GM12874 (cell line): ENCODE measurements around the gene DSCAML1.

Experiments used
- TF ChIP-seq, protein P1 (sequence below): IDR thresholded peaks from 2 replicates; pipeline ENCODE4 v1.5.1; 2011; ENCODE audit warnings: low read depth, mild to moderate bottlenecking, control low read depth, low read length, moderate library complexity; ENCODE audit not compliant: insufficient read depth

The DSCAML1 gene

DNA sequence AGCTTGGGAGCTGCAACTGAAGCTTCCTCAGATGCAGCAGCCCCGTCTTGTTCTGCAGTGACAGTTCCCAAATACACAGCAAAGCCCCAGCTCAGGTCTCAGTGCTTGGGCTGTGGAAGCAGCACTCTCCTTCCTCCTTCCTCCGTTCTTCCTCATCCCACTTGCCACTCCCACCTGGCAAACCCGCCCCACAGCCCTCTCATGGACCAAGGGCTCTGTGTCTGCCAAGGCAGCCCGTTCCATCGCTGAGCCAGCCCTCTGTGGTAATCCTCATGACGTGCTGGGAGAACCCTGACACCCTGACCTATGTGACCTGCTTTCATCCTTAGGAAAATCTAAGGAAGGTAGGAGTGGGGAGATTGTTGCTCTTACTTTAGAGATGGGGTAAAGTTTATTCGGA lies 157.0 kb downstream of the DSCAML1 start:
- TF ChIP-seq, protein P1, sequence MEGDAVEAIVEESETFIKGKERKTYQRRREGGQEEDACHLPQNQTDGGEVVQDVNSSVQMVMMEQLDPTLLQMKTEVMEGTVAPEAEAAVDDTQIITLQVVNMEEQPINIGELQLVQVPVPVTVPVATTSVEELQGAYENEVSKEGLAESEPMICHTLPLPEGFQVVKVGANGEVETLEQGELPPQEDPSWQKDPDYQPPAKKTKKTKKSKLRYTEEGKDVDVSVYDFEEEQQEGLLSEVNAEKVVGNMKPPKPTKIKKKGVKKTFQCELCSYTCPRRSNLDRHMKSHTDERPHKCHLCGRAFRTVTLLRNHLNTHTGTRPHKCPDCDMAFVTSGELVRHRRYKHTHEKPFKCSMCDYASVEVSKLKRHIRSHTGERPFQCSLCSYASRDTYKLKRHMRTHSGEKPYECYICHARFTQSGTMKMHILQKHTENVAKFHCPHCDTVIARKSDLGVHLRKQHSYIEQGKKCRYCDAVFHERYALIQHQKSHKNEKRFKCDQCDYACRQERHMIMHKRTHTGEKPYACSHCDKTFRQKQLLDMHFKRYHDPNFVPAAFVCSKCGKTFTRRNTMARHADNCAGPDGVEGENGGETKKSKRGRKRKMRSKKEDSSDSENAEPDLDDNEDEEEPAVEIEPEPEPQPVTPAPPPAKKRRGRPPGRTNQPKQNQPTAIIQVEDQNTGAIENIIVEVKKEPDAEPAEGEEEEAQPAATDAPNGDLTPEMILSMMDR: no peak

DNA sequence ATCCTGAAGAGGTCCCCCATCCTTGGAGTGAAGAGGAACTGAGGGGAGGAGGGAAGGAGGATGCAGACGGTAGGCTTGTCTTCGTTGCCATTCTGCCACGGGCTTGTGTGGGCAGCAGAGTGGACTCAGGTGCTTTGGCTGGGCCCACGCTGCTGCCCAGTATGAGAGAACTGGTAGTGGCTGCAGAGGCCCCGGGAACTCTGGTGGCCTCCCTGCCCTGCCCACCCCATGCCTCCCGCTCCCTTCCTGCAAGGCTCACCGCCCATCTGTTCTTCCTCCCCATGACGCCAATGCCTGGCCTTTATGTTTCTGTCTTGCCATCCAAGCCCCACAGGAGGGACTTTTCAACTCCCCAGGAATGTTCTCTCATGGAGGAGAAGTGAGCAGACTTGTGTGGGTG lies 157.4 kb downstream of the DSCAML1 start:
- TF ChIP-seq, protein P1: no peak

DNA sequence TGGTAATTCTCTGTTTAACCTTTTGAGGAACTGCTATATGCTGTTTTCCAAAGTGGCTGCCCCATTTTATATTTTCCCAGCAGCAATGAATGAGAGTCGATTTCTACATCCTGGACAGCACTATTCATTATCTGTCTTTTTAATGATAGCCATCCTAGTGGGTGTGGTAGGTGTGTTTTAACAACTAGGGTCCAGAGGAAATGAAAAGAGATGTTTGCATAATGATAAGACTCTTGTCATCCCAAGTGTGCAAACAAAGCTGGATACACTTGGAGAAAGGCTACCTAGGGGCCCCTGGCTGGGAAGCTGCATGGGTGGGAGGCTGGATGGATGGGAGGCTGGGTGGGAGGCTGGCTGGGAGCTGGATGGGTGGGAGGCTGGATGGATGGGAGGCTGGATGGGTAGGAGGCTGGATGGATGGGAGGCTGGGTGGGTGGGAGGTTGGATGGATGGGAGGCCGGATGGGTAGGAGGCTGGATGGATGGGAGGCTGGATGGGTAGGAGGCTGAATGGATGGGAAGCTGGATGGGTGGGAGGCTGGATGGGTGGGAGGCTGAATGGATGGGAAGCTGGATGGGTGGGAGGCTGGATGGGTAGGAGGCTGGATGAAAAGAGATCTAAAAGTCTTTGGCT lies 158.0 kb downstream of the DSCAML1 start:
- TF ChIP-seq, protein P1: no peak

DNA sequence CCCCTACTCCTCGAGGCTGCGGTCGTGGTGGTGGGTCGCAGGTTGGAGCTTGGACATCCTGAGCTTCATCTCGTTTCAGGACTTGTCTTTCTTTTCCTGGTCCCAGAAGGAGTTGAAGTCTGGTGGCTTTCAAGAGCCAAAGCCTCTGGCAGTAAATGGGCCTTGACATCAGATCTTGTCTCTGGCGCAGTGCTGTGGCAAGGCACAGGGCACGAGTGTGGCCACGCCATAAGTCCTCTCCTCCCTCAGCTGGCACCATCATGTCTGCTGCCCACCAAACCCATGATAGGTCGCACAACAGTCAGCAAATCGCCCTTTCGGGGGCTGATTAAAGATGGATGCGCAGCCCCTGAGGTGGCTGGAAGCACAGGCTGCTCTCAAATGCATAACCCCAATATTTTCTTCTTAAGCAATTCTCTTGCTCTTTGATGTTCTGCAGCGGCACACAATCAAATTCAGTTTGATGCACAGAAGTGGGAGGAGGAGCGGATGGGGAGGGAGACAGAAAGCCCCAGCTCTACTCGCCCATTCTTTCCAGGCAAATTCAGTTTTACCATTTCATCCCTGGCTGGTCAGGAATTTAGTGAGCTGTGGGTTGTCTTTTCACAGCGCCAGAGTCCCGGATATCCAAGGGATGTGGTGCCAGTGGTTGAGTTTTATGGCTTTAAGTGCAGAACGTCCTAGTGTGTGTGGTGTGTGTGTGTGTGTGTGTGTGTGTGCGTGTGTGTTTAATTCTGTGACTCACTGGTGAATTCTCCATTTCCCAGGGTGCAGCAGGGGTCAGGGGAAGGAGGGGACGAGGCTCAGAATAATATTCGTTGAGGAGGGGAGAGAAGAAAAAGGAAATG lies 162.0 kb downstream of the DSCAML1 start:
- TF ChIP-seq, protein P1: no peak

DNA sequence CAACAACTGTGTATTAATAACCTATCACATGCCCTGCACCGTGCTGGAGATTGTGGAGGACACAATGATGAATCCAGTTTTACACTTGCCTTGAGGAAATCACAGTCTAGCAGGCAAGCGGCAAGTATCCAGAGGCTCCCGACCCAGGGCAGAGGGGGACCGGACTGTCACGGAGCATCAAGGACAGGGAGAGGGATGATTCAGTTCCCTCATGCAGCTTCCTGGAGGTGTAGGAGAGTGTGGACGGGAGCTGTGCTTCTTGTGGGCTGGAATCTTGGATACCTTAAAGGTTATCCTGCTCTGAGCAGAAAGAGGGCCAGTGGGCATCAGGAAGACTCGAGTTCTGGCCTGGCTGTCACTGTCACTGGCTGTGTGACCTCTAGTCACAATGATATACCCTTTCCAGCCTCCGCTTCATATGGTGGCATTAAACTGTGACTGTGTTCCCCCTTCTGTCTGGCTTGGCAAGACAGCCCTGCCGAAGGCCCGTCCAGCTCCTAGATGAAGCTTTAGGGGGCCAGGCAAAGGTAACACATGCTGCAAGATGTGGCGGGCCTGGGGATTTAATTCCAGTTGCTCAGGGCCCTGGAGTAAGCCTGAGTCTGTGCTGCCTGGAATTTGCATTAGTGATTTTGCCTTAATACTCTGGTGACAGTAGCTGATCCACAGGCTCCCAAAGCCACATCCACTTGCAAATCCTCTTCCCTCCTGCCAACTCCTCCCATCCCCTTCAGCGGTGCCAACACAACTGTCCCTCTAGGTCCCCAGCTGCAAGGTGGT lies 162.8 kb downstream of the DSCAML1 start:
- TF ChIP-seq, protein P1: no peak

DNA sequence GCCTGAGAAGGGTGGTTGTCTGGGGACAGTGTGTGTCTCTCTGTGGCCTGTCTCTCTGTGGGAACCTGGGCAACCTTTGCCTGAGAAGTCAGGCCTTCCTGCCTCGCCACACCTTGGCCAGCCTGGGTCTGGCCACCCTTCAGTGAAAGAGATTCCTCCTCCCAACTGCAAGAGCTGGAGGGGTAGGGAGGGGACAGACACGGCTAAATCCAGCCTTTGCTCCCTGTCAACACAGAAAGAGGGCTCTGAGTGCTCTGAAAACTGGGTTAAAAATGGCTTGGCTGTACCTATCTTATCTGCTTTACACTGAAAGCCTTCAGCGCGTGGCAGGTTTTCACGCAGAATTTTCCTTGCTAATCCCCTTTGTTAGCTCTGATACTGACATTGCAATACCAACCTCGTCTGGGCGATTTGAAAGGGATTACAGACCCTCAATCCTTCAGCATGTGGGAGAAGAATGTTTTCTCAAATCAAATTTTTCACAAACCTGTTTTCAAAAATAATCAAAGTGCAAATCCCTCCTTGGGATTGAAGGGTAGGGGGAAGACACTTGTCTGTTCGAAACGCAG lies 163.7 kb downstream of the DSCAML1 start:
- TF ChIP-seq, protein P1: no peak

DNA sequence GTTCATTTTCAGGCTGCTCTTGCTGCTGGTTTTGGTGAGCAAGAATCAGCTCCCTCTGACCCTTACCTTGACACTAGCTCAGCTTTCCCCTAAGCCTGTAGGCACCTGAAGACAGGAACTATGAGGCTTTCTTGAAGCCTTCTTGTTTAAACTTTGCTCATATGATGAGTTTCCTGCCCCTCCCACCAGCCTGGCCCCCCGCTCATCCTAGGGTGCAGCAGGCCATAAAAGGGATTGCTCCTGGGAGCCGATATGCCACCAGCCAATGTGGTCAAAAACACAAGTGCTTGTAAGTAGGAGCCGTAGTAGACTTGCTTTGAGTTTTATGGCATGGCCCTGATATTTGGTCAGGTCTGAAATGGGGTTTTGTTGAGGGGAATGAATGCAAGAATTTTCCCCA lies 164.7 kb downstream of the DSCAML1 start:
- TF ChIP-seq, protein P1: no peak
